Measurements from ENCODE around the gene P2RY2.

The P2RY2 gene

GRCh38 chr11:73193251-73194033 is 24.6 kb upstream of the P2RY2 start:
- no peak overlapping the region for H3K9ac ChIP-seq
- H3K27me3 ChIP-seq (ENCODE audit: control insufficient read depth, insufficient read depth, low read length), result no peaks in the 10 kb centered on the region
- H3K27ac ChIP-seq, result no peak overlapping the region
- no peaks in the 10 kb centered on the region for H3K79me2 ChIP-seq
- no peak overlapping the region for H3K4me3 ChIP-seq (ENCODE audit: low read depth, low read length)
- no peak for TF ChIP-seq CTCF (IDR thresholded peaks at IDR 0.05)
- H3K4me2 ChIP-seq (ENCODE audit: low read length), result no peak overlapping the region
- H3K4me1 ChIP-seq, result peaks cover under 1% of the 10 kb centered on the region
- no peaks in the 10 kb centered on the region for H3K36me3 ChIP-seq (ENCODE audit: control insufficient read depth, insufficient read depth, low read length)
- H2AFZ ChIP-seq, result no peak overlapping the region
- no peaks in the 10 kb centered on the region for H3K9me3 ChIP-seq (ENCODE audit: control insufficient read depth, low read length)

- Histone ChIP-seq H3K27me3 (ENCODE audit: control insufficient read depth, insufficient read depth, low read length) (no peaks in the 10 kb centered on the region), H3K9me3 (ENCODE audit: control insufficient read depth, low read length) (no peaks in the 10 kb centered on the region), H3K9ac (no peak overlapping the region), H3K79me2 (no peaks in the 10 kb centered on the region), H3K4me2 (ENCODE audit: low read length) (no peak overlapping the region), H3K36me3 (ENCODE audit: control insufficient read depth, insufficient read depth, low read length) (no peaks in the 10 kb centered on the region), H3K4me3 (ENCODE audit: low read depth, low read length) (no peak overlapping the region), H3K27ac (no peak overlapping the region), H3K4me1 (peaks cover 3% of the 10 kb centered on the region), H2AFZ (no peak overlapping the region)
- TF ChIP-seq CTCF (IDR thresholded peaks at IDR 0.05), result no peak
Measured at GRCh38 chr11:73194034-73194507, 24.0 kb upstream of the P2RY2 start.

GRCh38 chr11:73194593-73194992 is 23.5 kb upstream of the P2RY2 start:
- H3K9ac ChIP-seq, result no peak overlapping the region
- H3K4me2 ChIP-seq (ENCODE audit: low read length), result no peak overlapping the region
- TF ChIP-seq CTCF (IDR thresholded peaks at IDR 0.05), result no peak
- H3K4me1 ChIP-seq, result peaks cover 3% of the 10 kb centered on the region
- no peak overlapping the region for H2AFZ ChIP-seq
- no peak overlapping the region for H3K27ac ChIP-seq
- H3K79me2 ChIP-seq, result no peaks in the 10 kb centered on the region
- H3K4me3 ChIP-seq (ENCODE audit: low read depth, low read length), result no peak overlapping the region
- no peaks in the 10 kb centered on the region for H3K9me3 ChIP-seq (ENCODE audit: control insufficient read depth, low read length)
- H3K27me3 ChIP-seq (ENCODE audit: control insufficient read depth, insufficient read depth, low read length), result no peaks in the 10 kb centered on the region
- H3K36me3 ChIP-seq (ENCODE audit: control insufficient read depth, insufficient read depth, low read length), result no peaks in the 10 kb centered on the region

GRCh38 chr11:73195191-73196007 is 22.7 kb upstream of the P2RY2 start:
- Histone ChIP-seq H3K79me2 (no peaks in the 10 kb centered on the region), H2AFZ (no peak overlapping the region), H3K27me3 (ENCODE audit: control insufficient read depth, insufficient read depth, low read length) (no peaks in the 10 kb centered on the region), H3K4me1 (peaks cover 3% of the 10 kb centered on the region), H3K36me3 (ENCODE audit: control insufficient read depth, insufficient read depth, low read length) (no peaks in the 10 kb centered on the region), H3K27ac (no peak overlapping the region), H3K9ac (no peak overlapping the region), H3K9me3 (ENCODE audit: control insufficient read depth, low read length) (no peaks in the 10 kb centered on the region), H3K4me3 (ENCODE audit: low read depth, low read length) (no peak overlapping the region), H3K4me2 (ENCODE audit: low read length) (no peak overlapping the region)
- TF ChIP-seq CTCF (IDR thresholded peaks at IDR 0.05), result no peak
